Measurements from ENCODE around the gene GRIN2B. TPM values are rescaled to one million over a fixed set of nuclear protein-coding genes. Genes with fewer than 3 reads are reported as not detected.

Gene GRIN2B
- total and polyA plus RNA-seq, 2 of the 13 experiments (the other 11 are each of a cell fraction or from before 2014, with no cell fraction given), result 0.05 to 0.13 TPM

- Histone ChIP-seq H3K9ac (ENCODE audit: insufficient read depth, low read depth, low read length) (no peak overlapping the region), H2AFZ (ENCODE audit: low read length) (no peak overlapping the region), H3K9me3 (ENCODE audit: low read length) (no peaks in the 10 kb centered on the region), H3K4me1 (ENCODE audit: insufficient read depth, low read length) (no peaks in the 10 kb centered on the region), H3K4me2 (ENCODE audit: low read depth, low read length) (no peak overlapping the region), H3K27me3 (ENCODE audit: control insufficient read depth in 1 of 2, insufficient read depth in 2 of 2, low read length in 2 of 2) (peaks cover 0 to 5% of the 10 kb centered on the region in 2 experiments; a peak in 1 of 5 replicates), H3K36me3 (replicated peaks in 1 of 2; ENCODE audit: control insufficient read depth in 1 of 2, insufficient read depth in 2 of 2, low read length in 2 of 2) (no peaks in the 10 kb centered on the region), H4K20me1 (ENCODE audit: insufficient read depth, low read length) (no peaks in the 10 kb centered on the region), H3K27ac (ENCODE audit: extremely low read length, insufficient read depth, low read length) (no peak overlapping the region), H3K79me2 (ENCODE audit: insufficient read depth, low read length) (no peaks in the 10 kb centered on the region), H3K4me3 (replicated peaks in 1 of 3; ENCODE audit: insufficient read depth in 1 of 3, low read depth in 2 of 3, low read length in 3 of 3) (no peak overlapping the region)
- POLR2A ChIA-PET, result no interaction called here
- in situ Hi-C loops (cut with HindIII; ENCODE audit: extremely low pct_ligation_motif_present, low pct_unique_long_range_greater_than_20kb) (no loop called here), intact Hi-C loops (cut with micrococcal nuclease; ENCODE audit: unreplicated experiment) (no loop called here)
- TF ChIP-seq KLF12 (CRISPR knock-in tag; IDR thresholded peaks at IDR 0.05; ENCODE audit: borderline replicate concordance), result no peak
- TF ChIP-seq STAT5B (CRISPR knock-in tag; IDR thresholded peaks at IDR 0.05), result no peak
- no peak for TF ChIP-seq YEATS4 (CRISPR knock-in tag; IDR thresholded peaks at IDR 0.05; ENCODE audit: borderline replicate concordance)
- no peak for TF ChIP-seq KDM2A (CRISPR knock-in tag; IDR thresholded peaks at IDR 0.05; ENCODE audit: borderline replicate concordance, low read depth)
- no peak for TF ChIP-seq ZNF260 (CRISPR knock-in tag; IDR thresholded peaks at IDR 0.05; ENCODE audit: borderline replicate concordance, low read depth)
- TF ChIP-seq KMT2A (CRISPR knock-in tag; IDR thresholded peaks at IDR 0.05), result no peak
- no peak for TF ChIP-seq PCBP2 (optimal IDR thresholded peaks at IDR 0.05; ENCODE audit: low read depth, low read length, poor library complexity, severe bottlenecking)
- no peak for TF ChIP-seq HMGA1 (CRISPR knock-in tag; conservative IDR thresholded peaks at IDR 0.05)
- no peak for TF ChIP-seq ZNF749 (CRISPR knock-in tag; IDR thresholded peaks at IDR 0.05; ENCODE audit: borderline replicate concordance)
- no peak for TF ChIP-seq SALL1 (CRISPR knock-in tag; IDR thresholded peaks at IDR 0.05)
- no peak for TF ChIP-seq ZNF326 (CRISPR knock-in tag; IDR thresholded peaks at IDR 0.05; ENCODE audit: borderline replicate concordance)
- TF ChIP-seq, protein P1, sequence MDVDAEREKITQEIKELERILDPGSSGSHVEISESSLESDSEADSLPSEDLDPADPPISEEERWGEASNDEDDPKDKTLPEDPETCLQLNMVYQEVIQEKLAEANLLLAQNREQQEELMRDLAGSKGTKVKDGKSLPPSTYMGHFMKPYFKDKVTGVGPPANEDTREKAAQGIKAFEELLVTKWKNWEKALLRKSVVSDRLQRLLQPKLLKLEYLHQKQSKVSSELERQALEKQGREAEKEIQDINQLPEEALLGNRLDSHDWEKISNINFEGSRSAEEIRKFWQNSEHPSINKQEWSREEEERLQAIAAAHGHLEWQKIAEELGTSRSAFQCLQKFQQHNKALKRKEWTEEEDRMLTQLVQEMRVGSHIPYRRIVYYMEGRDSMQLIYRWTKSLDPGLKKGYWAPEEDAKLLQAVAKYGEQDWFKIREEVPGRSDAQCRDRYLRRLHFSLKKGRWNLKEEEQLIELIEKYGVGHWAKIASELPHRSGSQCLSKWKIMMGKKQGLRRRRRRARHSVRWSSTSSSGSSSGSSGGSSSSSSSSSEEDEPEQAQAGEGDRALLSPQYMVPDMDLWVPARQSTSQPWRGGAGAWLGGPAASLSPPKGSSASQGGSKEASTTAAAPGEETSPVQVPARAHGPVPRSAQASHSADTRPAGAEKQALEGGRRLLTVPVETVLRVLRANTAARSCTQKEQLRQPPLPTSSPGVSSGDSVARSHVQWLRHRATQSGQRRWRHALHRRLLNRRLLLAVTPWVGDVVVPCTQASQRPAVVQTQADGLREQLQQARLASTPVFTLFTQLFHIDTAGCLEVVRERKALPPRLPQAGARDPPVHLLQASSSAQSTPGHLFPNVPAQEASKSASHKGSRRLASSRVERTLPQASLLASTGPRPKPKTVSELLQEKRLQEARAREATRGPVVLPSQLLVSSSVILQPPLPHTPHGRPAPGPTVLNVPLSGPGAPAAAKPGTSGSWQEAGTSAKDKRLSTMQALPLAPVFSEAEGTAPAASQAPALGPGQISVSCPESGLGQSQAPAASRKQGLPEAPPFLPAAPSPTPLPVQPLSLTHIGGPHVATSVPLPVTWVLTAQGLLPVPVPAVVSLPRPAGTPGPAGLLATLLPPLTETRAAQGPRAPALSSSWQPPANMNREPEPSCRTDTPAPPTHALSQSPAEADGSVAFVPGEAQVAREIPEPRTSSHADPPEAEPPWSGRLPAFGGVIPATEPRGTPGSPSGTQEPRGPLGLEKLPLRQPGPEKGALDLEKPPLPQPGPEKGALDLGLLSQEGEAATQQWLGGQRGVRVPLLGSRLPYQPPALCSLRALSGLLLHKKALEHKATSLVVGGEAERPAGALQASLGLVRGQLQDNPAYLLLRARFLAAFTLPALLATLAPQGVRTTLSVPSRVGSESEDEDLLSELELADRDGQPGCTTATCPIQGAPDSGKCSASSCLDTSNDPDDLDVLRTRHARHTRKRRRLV (CRISPR knock-in tag; IDR thresholded peaks at IDR 0.05), result no peak
- TF ChIP-seq ZNF562 (CRISPR knock-in tag; IDR thresholded peaks at IDR 0.05; ENCODE audit: borderline replicate concordance), result no peak
- no peak for TF ChIP-seq STAG1 (CRISPR knock-in tag; IDR thresholded peaks at IDR 0.05)
- WGBS (ENCODE audit: low lambda C conversion rate), result 3% methylated on average over 3 of the region's 3 CpGs
- no TSS peak for BruUV-seq (replicated peaks)
- no peak for ATAC-seq
- FAIRE-seq, result no peak
- CTCF ChIA-PET (ENCODE audit: low intra/inter-chr PET ratio, low total read pairs), result no interaction called here
- no peak for DNase-seq (ENCODE audit: low spot score)
Measured at GRCh38 chr12:13968281-13968680, 13.1 kb downstream of the GRIN2B start.

Data from HepG2 (cell line).